GM21825 (cell line): Measurements from ENCODE around the gene CALCA.

Experiments used
- ATAC-seq: cut with Tn5 transposase; IDR thresholded peaks from one replicate; pipeline ENCODE4 v1.9.1; 2021; ENCODE audit warnings: mild to moderate bottlenecking, moderate library complexity; ENCODE audit not compliant: unreplicated experiment

CALCA gene

DNA sequence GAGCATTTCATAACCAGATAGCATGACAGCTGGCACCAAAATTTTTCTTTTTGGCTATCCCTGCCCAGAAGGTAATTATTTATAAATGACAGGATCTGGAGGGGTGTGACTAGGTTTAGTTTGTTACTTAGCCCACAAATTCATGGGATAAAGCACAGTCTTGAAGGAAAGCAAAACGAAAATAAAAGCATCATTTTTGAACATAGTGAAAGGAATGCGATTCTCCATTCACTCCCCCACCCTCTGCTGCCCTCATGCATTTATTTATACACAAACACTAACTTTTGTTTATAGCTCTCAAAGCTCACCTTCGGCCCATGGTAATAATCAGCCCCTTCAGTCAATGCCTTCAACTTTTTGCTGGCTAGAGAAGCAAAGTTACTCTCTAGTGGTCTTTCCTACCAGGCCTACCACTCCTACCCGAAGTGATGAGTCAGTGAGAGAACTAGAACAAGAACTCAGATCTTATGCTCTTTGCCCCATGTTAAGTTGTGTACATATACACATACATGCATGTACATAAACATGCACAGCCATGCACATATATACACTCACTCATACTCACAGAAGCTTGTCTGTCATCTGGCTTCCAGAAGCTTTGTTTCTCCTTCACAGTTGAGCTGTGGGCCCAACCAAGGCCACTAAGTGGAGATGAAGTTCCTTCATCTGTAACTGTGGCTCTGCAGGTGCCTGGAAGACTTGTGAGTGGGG is 22.6 kb downstream of the CALCA start:
- no peak for ATAC-seq

DNA sequence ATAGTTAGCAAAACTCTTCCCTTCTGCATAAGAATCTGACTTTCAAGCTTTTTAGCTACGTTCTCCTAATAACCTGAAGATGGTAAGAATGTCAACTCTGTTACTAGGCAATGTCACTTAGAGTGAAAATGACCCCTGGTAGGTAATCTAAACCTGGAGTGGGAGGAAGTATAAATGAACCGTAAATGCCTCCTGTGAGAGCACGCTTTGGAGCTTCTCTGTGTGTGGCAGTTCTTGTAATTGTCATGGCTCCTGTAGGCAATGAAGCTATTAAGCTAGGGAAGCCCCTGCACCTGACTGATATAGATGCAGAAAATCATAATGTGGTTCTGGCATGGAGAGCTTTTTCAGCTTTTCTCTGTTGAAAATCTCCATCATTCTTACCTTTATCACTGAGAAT is 29.4 kb downstream of the CALCA start:
- ATAC-seq, result no peak

- no peak for ATAC-seq
Measured at GRCh38 chr11:14938936-14939335, 33.2 kb downstream of the CALCA start.

GRCh38 chr11:14934641-14935351 is 37.4 kb downstream of the CALCA start:
- no peak for ATAC-seq

- ATAC-seq, result no peak
Measured at GRCh38 chr11:14932447-14932846, 39.7 kb downstream of the CALCA start.

GRCh38 chr11:14930369-14930768 is 41.8 kb downstream of the CALCA start:
- no peak for ATAC-seq

GRCh38 chr11:14927146-14927545 is 45.0 kb downstream of the CALCA start:
- ATAC-seq, result no peak

- ATAC-seq, result no peak
Measured at GRCh38 chr11:14924318-14924717, 47.8 kb downstream of the CALCA start.
